Mammary epithelial cell (primary cell): ENCODE measurements around the gene ULBP3.

ENCODE experiments used
- EZH2 ChIP-seq: IDR thresholded peaks from 2 replicates; pipeline ENCODE4 v1.6.1; 2012; ENCODE audit warnings: low read length, inconsistent platforms, borderline replicate concordance
- TF ChIP-seq, protein P1 (sequence below), 2 donors: IDR thresholded peaks in 1 of 2; conservative IDR thresholded peaks in 1 of 2; 2 replicates each; pipeline ENCODE4 v1.5.1; 2011 to 2012; ENCODE audit warnings: inconsistent platforms in 2 of 2, low read length in 2 of 2, mild to moderate bottlenecking in 2 of 2, control low read depth in 1 of 2, low read depth in 1 of 2; ENCODE audit not compliant: insufficient read depth in 1 of 2; ENCODE audit errors: extremely low read depth in 1 of 2

DNA sequence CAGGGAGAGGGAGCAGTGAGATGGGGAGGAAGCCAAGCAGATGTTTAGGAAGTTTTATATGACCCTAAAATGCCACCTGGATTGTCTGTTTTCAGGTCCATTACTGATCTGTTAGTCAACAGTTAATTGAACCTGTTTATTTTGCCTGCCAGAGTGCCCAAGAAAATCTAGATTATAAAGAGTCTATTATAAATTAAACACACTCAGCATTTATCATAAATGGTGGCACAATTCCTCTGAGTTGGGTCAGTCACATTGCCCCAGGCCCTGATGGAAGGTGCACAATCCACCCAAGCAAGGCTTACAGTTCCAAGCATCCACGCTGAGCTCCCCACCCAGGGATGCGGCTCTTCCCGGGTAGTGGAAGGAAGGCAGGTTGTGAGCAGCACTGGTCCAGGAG lies 21.4 kb upstream of the ULBP3 start:
- TF ChIP-seq, protein P1, sequence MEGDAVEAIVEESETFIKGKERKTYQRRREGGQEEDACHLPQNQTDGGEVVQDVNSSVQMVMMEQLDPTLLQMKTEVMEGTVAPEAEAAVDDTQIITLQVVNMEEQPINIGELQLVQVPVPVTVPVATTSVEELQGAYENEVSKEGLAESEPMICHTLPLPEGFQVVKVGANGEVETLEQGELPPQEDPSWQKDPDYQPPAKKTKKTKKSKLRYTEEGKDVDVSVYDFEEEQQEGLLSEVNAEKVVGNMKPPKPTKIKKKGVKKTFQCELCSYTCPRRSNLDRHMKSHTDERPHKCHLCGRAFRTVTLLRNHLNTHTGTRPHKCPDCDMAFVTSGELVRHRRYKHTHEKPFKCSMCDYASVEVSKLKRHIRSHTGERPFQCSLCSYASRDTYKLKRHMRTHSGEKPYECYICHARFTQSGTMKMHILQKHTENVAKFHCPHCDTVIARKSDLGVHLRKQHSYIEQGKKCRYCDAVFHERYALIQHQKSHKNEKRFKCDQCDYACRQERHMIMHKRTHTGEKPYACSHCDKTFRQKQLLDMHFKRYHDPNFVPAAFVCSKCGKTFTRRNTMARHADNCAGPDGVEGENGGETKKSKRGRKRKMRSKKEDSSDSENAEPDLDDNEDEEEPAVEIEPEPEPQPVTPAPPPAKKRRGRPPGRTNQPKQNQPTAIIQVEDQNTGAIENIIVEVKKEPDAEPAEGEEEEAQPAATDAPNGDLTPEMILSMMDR (conservative IDR thresholded peaks at IDR 0.05 in 1 of 2, IDR thresholded peaks at IDR 0.05 in 1 of 2; ENCODE audit: extremely low read depth in 1 of 2, insufficient read depth in 1 of 2, low read depth in 1 of 2, low read length in 2 of 2), result no peak
- TF ChIP-seq EZH2, result no peak
